GM18519 (cell line): ENCODE data around the gene LPP.

Experiments used
- ATAC-seq: cut with Tn5 transposase; IDR thresholded peaks from one replicate; pipeline ENCODE4 v1.9.1; 2021; ENCODE audit warnings: mild to moderate bottlenecking, moderate library complexity; ENCODE audit not compliant: unreplicated experiment, low FRiP score

The LPP gene

GRCh38 chr3:188168186-188168585 is 14.2 kb downstream of the LPP start:
- ATAC-seq: no peak

- ATAC-seq: no peak
Measured at GRCh38 chr3:188168648-188169047, 14.7 kb downstream of the LPP start.

GRCh38 chr3:188169830-188170455 is 16.0 kb downstream of the LPP start:
- ATAC-seq: no peak

DNA sequence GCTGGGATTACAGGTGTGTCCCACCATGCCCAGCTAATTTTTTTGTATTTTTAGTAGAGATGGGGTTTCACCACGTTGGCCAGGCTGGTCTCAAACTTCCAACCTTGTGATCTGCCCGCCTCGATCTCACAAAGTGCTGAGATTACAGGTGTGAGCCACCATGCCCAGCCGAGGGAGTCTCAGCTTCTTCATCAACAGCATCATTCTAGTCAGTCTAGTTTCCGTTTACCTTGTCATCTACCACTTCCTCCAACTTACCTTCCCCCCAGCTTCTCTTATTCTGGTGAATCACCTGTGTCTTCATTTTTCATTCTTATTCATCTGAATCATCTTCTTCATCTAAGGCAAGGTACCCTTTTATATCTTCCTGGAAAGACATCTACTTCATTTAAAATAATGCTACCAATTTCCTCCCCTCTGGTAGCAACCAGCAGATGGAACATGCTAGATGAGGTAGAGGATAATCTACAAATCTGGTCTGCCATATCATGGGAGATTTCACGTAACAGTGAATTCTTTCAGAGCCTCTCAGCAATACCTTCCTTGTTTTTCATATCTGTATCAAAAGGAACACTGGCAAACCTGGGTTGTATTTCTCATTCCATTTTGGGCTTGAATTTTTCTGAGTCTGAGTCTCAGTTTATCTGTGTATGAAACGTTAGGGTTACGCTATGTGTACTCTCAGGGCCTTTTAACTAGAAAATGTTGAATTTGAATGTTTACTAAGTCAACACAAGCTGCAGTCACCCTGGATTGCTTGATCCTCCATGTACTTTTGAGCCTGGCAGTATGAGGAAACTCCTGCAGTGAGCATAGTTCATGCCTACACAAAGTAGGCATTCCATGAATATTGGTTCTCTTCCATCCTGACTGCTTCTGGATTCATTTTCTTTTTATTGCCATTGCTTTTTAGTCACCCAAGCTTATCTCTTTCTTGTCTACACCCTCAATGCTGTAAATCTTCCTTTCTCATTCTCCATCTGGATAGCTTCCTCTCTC is 16.8 kb downstream of the LPP start:
- ATAC-seq: no peak

DNA sequence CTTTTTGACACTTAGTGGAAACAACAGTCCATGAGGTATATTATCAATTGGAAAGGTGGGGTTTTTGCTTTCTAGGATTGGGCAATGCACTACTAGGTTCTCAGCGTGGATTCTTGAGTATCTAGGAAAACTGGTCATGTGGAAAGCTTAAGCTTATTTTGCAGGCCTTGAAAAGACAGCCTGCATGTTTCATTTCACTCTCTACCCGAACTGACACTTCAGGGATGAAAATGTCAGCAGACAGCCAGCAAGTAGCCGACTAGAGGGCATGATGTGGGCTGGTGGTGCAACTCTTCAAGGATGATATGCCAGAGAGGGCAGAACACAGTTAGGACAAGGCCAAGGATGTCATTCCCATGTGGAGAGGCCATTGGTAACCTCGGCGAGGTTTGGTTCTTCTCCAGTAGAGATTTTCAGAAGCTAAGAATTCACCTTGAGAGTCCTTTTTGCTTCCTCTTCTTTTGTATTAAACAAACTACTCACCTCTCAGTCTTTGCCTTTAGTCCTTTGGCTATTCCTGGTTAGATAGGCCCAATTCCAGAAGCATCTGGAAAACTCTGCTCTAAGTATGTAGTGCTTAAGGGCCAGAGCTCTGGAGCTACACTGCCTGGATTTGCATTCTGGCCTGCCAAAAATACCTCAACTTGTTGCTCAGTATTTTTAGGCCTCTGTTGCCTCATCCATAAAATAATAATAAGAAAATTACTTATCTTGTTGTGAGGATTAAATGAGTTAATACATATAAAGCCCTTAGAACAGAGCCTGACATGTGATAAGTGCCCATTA is 17.9 kb downstream of the LPP start:
- ATAC-seq: no peak

DNA sequence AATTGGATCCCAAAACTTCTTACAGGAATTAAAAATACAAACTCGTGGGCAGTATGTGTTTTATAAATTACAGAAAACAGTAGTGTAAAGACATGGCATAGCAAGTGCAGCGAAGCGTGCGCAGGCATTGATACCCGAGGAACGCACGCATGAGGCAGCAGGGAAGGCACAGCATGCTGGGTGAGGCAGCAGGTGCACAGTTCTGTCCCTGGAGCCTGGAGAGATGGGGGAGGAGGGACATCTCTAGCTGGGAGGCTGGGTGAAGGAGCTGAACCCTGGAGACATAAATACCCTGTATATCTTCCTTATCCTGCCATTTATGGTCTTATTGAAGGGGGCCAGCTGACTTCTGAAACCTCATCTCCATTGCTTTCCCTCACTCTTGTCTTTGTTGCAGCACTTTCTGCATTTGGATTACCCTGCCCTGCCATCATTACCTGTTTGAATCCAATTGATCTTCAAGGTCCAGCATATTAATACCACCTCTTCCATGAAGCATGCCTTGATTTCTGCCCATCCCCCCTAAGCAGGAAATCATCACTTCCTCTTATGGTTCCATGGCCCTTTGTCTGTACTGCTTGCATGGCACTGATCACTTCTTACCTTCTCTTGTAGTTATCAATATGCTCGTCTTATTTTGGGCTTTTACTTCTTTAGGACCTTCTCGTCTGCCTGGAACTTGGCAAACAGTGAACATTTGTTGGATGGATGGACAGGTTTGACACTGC is 20.5 kb downstream of the LPP start:
- ATAC-seq: no peak

GRCh38 chr3:188176476-188176875 is 22.5 kb downstream of the LPP start:
- ATAC-seq: no peak

DNA sequence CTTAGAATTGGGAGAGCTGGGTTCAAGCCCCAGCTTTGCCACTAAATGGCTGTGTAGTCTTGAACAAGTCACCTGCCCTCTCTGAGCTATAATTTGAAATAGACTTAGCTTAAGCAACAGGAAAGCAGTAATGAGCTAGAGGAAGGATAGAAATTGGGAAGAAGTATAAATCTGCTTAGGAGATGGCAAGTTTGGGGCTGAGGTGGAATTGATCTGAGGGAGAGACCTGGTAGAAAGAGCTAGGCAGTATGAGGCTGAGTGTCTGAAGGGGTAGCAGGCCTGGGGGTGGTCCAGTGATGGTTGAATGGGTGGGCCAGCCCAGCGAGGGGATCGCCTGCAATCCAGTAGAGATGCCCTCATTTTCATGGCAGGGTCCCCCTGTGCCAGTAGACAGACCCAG is 22.9 kb downstream of the LPP start:
- no peak for ATAC-seq

DNA sequence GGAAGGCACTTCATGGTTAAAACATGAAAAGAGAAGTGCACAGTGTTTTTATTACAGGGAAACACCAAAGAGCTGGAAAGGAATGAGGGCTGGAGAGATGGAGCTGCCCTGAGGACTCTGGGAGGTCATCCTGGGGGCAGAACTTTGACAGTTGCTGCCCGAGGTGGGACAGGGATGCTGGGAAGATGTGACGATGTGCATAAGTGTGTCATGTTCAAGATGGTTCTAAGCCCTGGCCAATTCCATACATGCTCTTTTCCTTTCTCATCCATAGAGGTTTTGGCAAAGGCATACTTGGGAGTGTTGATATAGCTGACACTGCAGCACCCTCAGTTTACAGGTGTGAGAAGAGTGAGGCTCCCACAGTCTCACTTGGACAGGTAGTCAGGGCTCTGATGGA is 23.8 kb downstream of the LPP start:
- no peak for ATAC-seq

- no peak for ATAC-seq
Measured at GRCh38 chr3:188178293-188178936, 24.5 kb downstream of the LPP start.

GRCh38 chr3:188179006-188179966 is 25.3 kb downstream of the LPP start:
- ATAC-seq: no peak

GRCh38 chr3:188180114-188180513 is 26.2 kb downstream of the LPP start:
- no peak for ATAC-seq

- ATAC-seq: no peak
Measured at GRCh38 chr3:188183452-188183851, 29.5 kb downstream of the LPP start.

- ATAC-seq: no peak
Measured at GRCh38 chr3:188184160-188184559, 30.2 kb downstream of the LPP start.

DNA sequence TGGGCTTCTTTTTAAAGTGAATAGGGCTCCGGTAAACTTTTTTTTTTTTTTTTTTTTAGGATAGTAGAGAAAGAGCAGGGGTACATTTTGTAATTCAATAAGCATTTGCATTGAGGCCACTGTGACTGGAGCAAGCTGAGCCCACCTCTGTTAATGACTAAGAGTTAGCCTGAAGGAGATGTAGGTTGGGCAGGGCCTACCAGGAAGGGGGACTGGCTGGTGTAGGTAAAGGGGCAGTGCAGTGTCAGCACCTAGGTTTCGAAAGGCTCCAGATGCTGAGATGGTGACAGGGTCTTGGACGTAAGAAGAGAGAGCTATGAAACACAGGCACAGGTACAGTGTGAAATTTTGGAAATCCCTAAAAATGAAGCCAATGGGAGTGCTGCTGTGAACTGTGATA is 30.7 kb downstream of the LPP start:
- no peak for ATAC-seq

DNA sequence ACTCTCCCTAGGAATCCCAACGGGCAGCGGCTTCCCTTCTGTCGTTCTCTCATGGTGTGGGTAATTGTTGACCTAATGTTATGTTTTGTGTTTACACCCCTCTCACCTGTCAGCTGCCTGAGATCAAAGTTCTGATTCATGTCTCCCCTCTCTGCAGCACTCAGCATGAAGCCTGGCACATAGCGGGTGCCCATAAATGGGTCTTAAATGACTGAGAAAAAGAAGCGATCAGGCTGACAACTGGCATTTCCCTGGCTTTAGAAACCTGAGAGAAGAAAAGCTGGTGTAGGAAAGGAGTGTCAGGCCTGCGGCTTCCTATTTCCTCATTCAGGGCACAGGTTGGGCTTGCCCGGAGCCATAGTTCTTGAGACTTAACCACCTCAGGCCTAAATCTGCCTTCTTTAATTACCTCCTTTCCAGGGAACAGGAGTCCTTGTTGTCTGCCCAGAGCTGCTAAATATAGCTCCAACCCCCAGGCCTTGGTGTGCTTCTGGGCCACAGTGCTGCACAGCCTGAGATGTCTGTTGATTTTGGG is 31.8 kb downstream of the LPP start:
- ATAC-seq: no peak

DNA sequence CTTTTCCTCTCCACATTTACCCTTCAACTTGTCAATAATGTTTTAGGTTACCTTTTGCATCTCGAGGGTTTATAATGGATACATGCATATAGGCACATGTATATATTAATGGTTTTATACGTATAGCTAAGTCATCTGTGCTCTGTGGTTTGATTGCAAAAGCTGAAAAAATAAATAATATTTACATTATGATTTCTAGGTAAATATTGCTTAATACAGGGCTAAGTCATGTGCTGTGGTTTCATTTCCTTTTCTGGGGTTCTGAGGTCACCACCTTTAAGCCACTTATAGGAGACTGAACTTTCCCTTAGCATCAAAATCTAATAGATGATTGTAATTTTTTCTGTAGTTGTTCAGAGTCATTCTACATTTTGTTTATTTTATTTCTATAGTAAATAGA is 33.1 kb downstream of the LPP start:
- ATAC-seq: no peak

DNA sequence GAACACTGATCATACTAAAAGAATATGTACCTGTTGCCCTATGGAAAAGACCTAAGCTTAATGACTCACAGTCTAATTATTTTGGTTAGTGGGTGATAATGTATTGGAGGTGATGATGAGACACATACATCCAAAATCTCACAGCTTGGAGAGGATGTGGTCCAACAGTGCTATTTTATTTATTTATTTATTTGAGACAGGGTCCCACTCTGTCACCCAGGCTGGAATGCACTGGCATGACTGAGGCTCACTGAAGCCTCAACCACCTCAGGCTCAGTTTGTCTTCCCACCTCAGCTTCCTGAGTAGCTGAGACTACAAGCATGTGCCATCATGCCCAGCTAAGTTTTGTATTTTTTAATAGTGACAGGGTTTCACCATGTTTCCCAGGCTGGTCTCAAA is 35.0 kb downstream of the LPP start:
- ATAC-seq: no peak

GRCh38 chr3:188191460-188191859 is 37.5 kb downstream of the LPP start:
- ATAC-seq: no peak
